Peyer's patch (tissue), 4 donors: ENCODE results near the gene BAZ1A.

ENCODE experiments used
- CTCF ChIP-seq, 6 experiments: fragments of 450-650 bp in 4 of 6; fragments of 200-600 bp in 2 of 6; sonication (generic) in 1 of 6; IDR thresholded peaks; one replicate each; pipeline ENCODE4 v1.5.1; 2017 to 2019; ENCODE audit warnings: antibody characterized with exemption in 6 of 6, mild to moderate bottlenecking in 3 of 6, moderate library complexity in 1 of 6
- POLR2A ChIP-seq, 2 donors: fragments of 450-650 bp; IDR thresholded peaks; one replicate each; pipeline ENCODE4 v1.5.1; 2017; ENCODE audit warnings: antibody characterized with exemption in 2 of 2, mild to moderate bottlenecking in 2 of 2, moderate library complexity in 2 of 2

DNA sequence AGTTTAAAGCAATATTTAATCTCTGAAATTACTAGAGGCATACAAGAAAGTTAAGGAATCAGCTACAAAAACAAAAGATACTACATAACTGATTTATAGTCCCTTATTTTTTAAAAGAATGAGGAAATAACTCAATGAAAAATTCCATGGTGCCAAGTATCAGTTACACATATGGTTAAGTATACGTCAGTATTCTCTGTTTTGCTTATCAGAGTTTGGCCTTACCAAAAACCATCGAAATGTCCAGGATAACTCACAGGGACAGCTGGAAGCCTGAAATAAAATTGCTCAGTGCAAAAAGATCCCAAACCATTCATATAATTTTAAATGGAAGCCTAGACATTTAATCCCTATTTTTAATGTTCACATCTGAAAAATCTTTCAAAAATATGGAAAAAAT is 164.4 kb downstream of the BAZ1A start:
- TF ChIP-seq CTCF (IDR thresholded peaks at IDR 0.05) (no peak), POLR2A (IDR thresholded peaks at IDR 0.05) (no peak)
